IPS DF 6.9 (cell line): ENCODE data around the gene GCSH.

ENCODE experiments used
- DNase-seq: peaks from one replicate; pipeline ENCODE4 v3.0.0-alpha.2; 2013; ENCODE audit warnings: low read depth, low spot score
- H3K27ac ChIP-seq: one replicate; pipeline ENCODE4 v1.5.1; 2013; ENCODE audit warnings: low read length, control low read depth
- H3K27me3 ChIP-seq: 2 replicates; pipeline ENCODE4 v1.6.1; 2013; ENCODE audit warnings: mild to moderate bottlenecking, low read length; ENCODE audit not compliant: control insufficient read depth, insufficient read depth
- H3K36me3 ChIP-seq: 2 replicates; pipeline ENCODE4 v1.6.1; 2013; ENCODE audit warnings: low read length; ENCODE audit not compliant: control insufficient read depth, insufficient read depth
- H3K4me1 ChIP-seq: 2 replicates; pipeline ENCODE4 v1.6.1; 2013; ENCODE audit warnings: low read length; ENCODE audit not compliant: control insufficient read depth, insufficient read depth
- H3K4me3 ChIP-seq: 2 replicates; pipeline ENCODE4 v1.5.1; 2013; ENCODE audit warnings: mild to moderate bottlenecking, low read length
- H3K9me3 ChIP-seq: 2 replicates; pipeline ENCODE4 v1.6.1; 2013; ENCODE audit warnings: low read length, inconsistent platforms; ENCODE audit not compliant: control insufficient read depth, insufficient read depth
- WGBS: extraction: QIAGEN DNeasy Blood & Tissue Kit; methylation state at CpG from one replicate; pipeline ENCODE4 v1.1.7; 2013; ENCODE audit warnings: mixed read lengths, missing lambda C conversion rate; ENCODE audit not compliant: insufficient read length, insufficient coverage; 5-methylcytosine and 5-hydroxymethylcytosine counted together

GCSH gene

GRCh38 chr16:81095953-81096714, at the start of gene GCSH:
Gene GCSH, minus strand, starts transcription at chr16:81096395. Its CDS starts 117 bp downstream, at chr16:81096278.
- no peaks in the 10 kb centered on the region for H3K9me3 ChIP-seq
- WGBS: no CpG with 5 or more reads among the region's 83 CpGs
- peak within 1 kb of the TSS; percentile 65 for H3K4me3 ChIP-seq
- peak; percentile 96 for DNase-seq
- H3K27ac ChIP-seq: no peak within 1 kb of the TSS
- H3K27me3 ChIP-seq: no peaks in the 10 kb centered on the region
- no peaks in the 10 kb centered on the region for H3K4me1 ChIP-seq
- H3K36me3 ChIP-seq: no peaks in the 10 kb centered on the region

GRCh38 chr16:81143921-81144471, 47.8 kb upstream of the GCSH start:
- Histone ChIP-seq H3K4me1 (peaks cover 2% of the 10 kb centered on the region; the same call in 1 of the 2 replicates), H3K36me3 (no peaks in the 10 kb centered on the region), H3K27me3 (no peaks in the 10 kb centered on the region), H3K4me3 (no peak overlapping the region), H3K9me3 (no peaks in the 10 kb centered on the region), H3K27ac (no peak overlapping the region)
- DNase-seq: no peak
- WGBS: no CpG with 5 or more reads among the region's 4 CpGs

GRCh38 chr16:81142864-81143263, 46.7 kb upstream of the GCSH start:
- H3K27ac ChIP-seq: no peak overlapping the region
- DNase-seq: no peak
- H3K27me3 ChIP-seq: no peaks in the 10 kb centered on the region
- H3K4me1 ChIP-seq: peaks cover 2% of the 10 kb centered on the region; the same call in 1 of the 2 replicates
- no peak overlapping the region for H3K4me3 ChIP-seq
- no peaks in the 10 kb centered on the region for H3K36me3 ChIP-seq
- no CpG with 5 or more reads among the region's 12 CpGs for WGBS
- no peaks in the 10 kb centered on the region for H3K9me3 ChIP-seq

- Histone ChIP-seq H3K36me3 (no peaks in the 10 kb centered on the region), H3K9me3 (no peaks in the 10 kb centered on the region), H3K27ac (no peak overlapping the region), H3K4me1 (peaks cover 2% of the 10 kb centered on the region; the same call in 1 of the 2 replicates), H3K4me3 (no peak overlapping the region), H3K27me3 (no peaks in the 10 kb centered on the region)
- no CpG with 5 or more reads among the region's 21 CpGs for WGBS
- peak; percentile 41 for DNase-seq
Observed at GRCh38 chr16:81140930-81141780, 45.0 kb upstream of the GCSH start.

- no peaks in the 10 kb centered on the region for H3K9me3 ChIP-seq
- no CpG with 5 or more reads among the region's 9 CpGs for WGBS
- H3K4me1 ChIP-seq: peaks cover 2% of the 10 kb centered on the region; the same call in 1 of the 2 replicates
- H3K27me3 ChIP-seq: no peaks in the 10 kb centered on the region
- no peak overlapping the region for H3K4me3 ChIP-seq
- no peak overlapping the region for H3K27ac ChIP-seq
- DNase-seq: no peak
- H3K36me3 ChIP-seq: no peaks in the 10 kb centered on the region
Observed at GRCh38 chr16:81138831-81139557, 42.8 kb upstream of the GCSH start.

- no peaks in the 10 kb centered on the region for H3K27me3 ChIP-seq
- DNase-seq: no peak
- no peaks in the 10 kb centered on the region for H3K36me3 ChIP-seq
- WGBS: no CpG with 5 or more reads among the region's 9 CpGs
- no peaks in the 10 kb centered on the region for H3K9me3 ChIP-seq
- no peak overlapping the region for H3K27ac ChIP-seq
- H3K4me1 ChIP-seq: peaks cover 2% of the 10 kb centered on the region; the same call in 1 of the 2 replicates
- no peak overlapping the region for H3K4me3 ChIP-seq
Observed at GRCh38 chr16:81137754-81138153, 41.6 kb upstream of the GCSH start.

GRCh38 chr16:81136390-81137335, 40.5 kb upstream of the GCSH start:
- DNase-seq: no peak
- no peak overlapping the region for H3K4me3 ChIP-seq

GRCh38 chr16:81130126-81130525, 33.9 kb upstream of the GCSH start:
- H3K27me3 ChIP-seq: no peaks in the 10 kb centered on the region
- no peaks in the 10 kb centered on the region for H3K4me1 ChIP-seq
- no peak overlapping the region for H3K4me3 ChIP-seq
- no peaks in the 10 kb centered on the region for H3K9me3 ChIP-seq
- no peak for DNase-seq
- no CpG with 5 or more reads among the region's 6 CpGs for WGBS
- H3K36me3 ChIP-seq: no peaks in the 10 kb centered on the region
- no peak overlapping the region for H3K27ac ChIP-seq

More at GRCh38 chr16:81136390-81137335, 40.5 kb upstream of the GCSH start:
- WGBS: no CpG with 5 or more reads among the region's 12 CpGs
- Histone ChIP-seq H3K27ac (no peak overlapping the region), H3K27me3 (no peaks in the 10 kb centered on the region), H3K36me3 (no peaks in the 10 kb centered on the region), H3K9me3 (no peaks in the 10 kb centered on the region), H3K4me1 (peaks cover 2% of the 10 kb centered on the region; the same call in 1 of the 2 replicates)

- no peak for DNase-seq
- WGBS: no CpG with 5 or more reads among the region's 16 CpGs
- H3K27me3 ChIP-seq: no peaks in the 10 kb centered on the region
- H3K4me3 ChIP-seq: no peak overlapping the region; the same call in 1 of the 2 replicates
- H3K4me1 ChIP-seq: no peaks in the 10 kb centered on the region
- H3K27ac ChIP-seq: no peak overlapping the region
- no peaks in the 10 kb centered on the region for H3K9me3 ChIP-seq
- no peaks in the 10 kb centered on the region for H3K36me3 ChIP-seq
Observed at GRCh38 chr16:81128726-81129524, 32.7 kb upstream of the GCSH start.
